ENCODE results near the gene OBP2A. TPM values are rescaled to one million over a fixed set of nuclear protein-coding genes. Genes with fewer than 3 reads are reported as not detected.

Gene OBP2A
- total and polyA plus RNA-seq, 2 of the 8 experiments (the other 6 are each of a cell fraction or from before 2014, with no cell fraction given), result not detected

GRCh38 chr9:135583688-135584011, 37.7 kb downstream of the OBP2A start:
- Histone ChIP-seq H3K79me2 (ENCODE audit: control insufficient read depth in 1 of 2, insufficient read depth in 2 of 2, low read length in 2 of 2) (no peaks in the 10 kb centered on the region), H3K79me1 (ENCODE audit: low read depth, low read length) (no peaks in the 10 kb centered on the region), H3K4me3 (ENCODE audit: extremely low read depth in 1 of 4, insufficient read depth in 2 of 4, low read depth in 3 of 4, low read length in 4 of 4) (no peak overlapping the region), H4K20me1 (replicated peaks in 1 of 2; ENCODE audit: control insufficient read depth in 1 of 2, insufficient read depth in 2 of 2, low read length in 2 of 2) (no peaks in the 10 kb centered on the region), H3K23ac (ENCODE audit: insufficient read length) (no peak overlapping the region), H2BK15ac (ENCODE audit: low read length) (no peak overlapping the region), H4K91ac (replicated peaks; ENCODE audit: insufficient read length, low read length) (no peak overlapping the region), H3K4me2 (ENCODE audit: insufficient read depth in 1 of 2, low read depth in 2 of 2, low read length in 2 of 2) (no peak overlapping the region), H3K14ac (ENCODE audit: insufficient read length) (no peak overlapping the region), H3K27ac (ENCODE audit: low read depth, low read length) (no peak overlapping the region), H2BK20ac (ENCODE audit: low read length) (no peak overlapping the region), H4K8ac (ENCODE audit: extremely low read depth, insufficient read depth, low read length) (no peak overlapping the region), H3K4ac (replicated peaks; ENCODE audit: insufficient read length, low read depth, low read length) (no peak overlapping the region), H4K5ac (ENCODE audit: insufficient read length, low read depth, low read length) (no peak overlapping the region), H3K9ac (replicated peaks in 1 of 4; ENCODE audit: extremely low read depth in 1 of 4, low read depth in 3 of 4, low read length in 3 of 4) (no peak overlapping the region), H3K23me2 (ENCODE audit: low read depth, low read length) (peaks cover 11% of the 10 kb centered on the region; the same call in 1 of the 2 replicates), H3K18ac (ENCODE audit: extremely low read depth, low read length) (no peak overlapping the region), H2BK5ac (ENCODE audit: low read depth, low read length) (no peak overlapping the region), H3K9me3 (ENCODE audit: insufficient read depth in 2 of 2, low read depth in 1 of 2, low read length in 1 of 2) (peaks cover 2 to 3% of the 10 kb centered on the region in 2 experiments; a peak in 1 of 4 replicates), H2BK120ac (replicated peaks; ENCODE audit: low read depth, low read length) (no peak overlapping the region), H3K56ac (replicated peaks; ENCODE audit: insufficient read length, low read depth, low read length) (no peak overlapping the region), H2AK5ac (ENCODE audit: low read depth, low read length) (no peak overlapping the region), H2BK12ac (ENCODE audit: low read depth, low read length) (no peak overlapping the region), H3K4me1 (replicated peaks in 1 of 4; ENCODE audit: control insufficient read depth in 3 of 4, insufficient read depth in 4 of 4, low read length in 3 of 4) (no peaks in the 10 kb centered on the region; a peak in 1 of 7 replicates), H3K27me3 (replicated peaks in 1 of 4; ENCODE audit: control insufficient read depth in 3 of 4, extremely low read depth in 1 of 4, insufficient read depth in 3 of 4, low read length in 3 of 4) (no peaks in the 10 kb centered on the region), H2AFZ (ENCODE audit: low read length) (no peak overlapping the region), H3K36me3 (ENCODE audit: control insufficient read depth in 2 of 4, insufficient read depth in 4 of 4, low read length in 3 of 4) (no peaks in the 10 kb centered on the region)
- FAIRE-seq, result no peak
- ChIA-PET CTCF (ENCODE audit: partially characterized antibody) (interaction anchor here (2.0 to 2.1 kb wide), 2 partner anchors 17 to 20 kb away, joined by 11 to 12 read pairs; no protein-coding TSS in a partner anchor), POLR2A (ENCODE audit: partially characterized antibody) (no interaction called here)
- DNase-seq (ENCODE audit: low read depth in 1 of 2, low spot score in 2 of 2), result peak in 1 of 2 experiments; percentile 11
- no peak for TF ChIP-seq MAFK (IDR thresholded peaks at IDR 0.05; ENCODE audit: low read depth, low read length)
- no peak for TF ChIP-seq BRCA1 (IDR thresholded peaks at IDR 0.05; ENCODE audit: low read depth, low read length)
- no peak for TF ChIP-seq BACH1 (IDR thresholded peaks at IDR 0.05; ENCODE audit: low read length)
- no peak for TF ChIP-seq KDM1A (IDR thresholded peaks at IDR 0.05; ENCODE audit: borderline replicate concordance, low read length)
- TF ChIP-seq PHF8 (conservative IDR thresholded peaks at IDR 0.05; ENCODE audit: low read depth, low read length), result no peak
- TF ChIP-seq ATF3 (IDR thresholded peaks at IDR 0.05; ENCODE audit: insufficient read depth, low read depth, low read length), result no peak
- 94% methylated on average over 16 of the region's 16 CpGs; no CpG with 5 or more reads in 1 of the 2 experiments for WGBS, 2 experiments (ENCODE audit: extremely low coverage in 1 of 2, insufficient coverage in 1 of 2, insufficient read length in 1 of 2, insufficient replicate concordance in 2 of 2, low coverage in 1 of 2, low lambda C conversion rate in 2 of 2, missing lambda C conversion rate in 1 of 2)

All from H1 (cell line).